ENCODE results near the gene MAN2A2. TPM values are rescaled to one million over a fixed set of nuclear protein-coding genes. Genes with fewer than 3 reads are reported as not detected.

The MAN2A2 gene
- total and polyA plus RNA-seq, 9 of the 15 experiments (the other 6 are each of a cell fraction or from before 2014, with no cell fraction given) = 7.3 to 151 (median 43.4) TPM

DNA sequence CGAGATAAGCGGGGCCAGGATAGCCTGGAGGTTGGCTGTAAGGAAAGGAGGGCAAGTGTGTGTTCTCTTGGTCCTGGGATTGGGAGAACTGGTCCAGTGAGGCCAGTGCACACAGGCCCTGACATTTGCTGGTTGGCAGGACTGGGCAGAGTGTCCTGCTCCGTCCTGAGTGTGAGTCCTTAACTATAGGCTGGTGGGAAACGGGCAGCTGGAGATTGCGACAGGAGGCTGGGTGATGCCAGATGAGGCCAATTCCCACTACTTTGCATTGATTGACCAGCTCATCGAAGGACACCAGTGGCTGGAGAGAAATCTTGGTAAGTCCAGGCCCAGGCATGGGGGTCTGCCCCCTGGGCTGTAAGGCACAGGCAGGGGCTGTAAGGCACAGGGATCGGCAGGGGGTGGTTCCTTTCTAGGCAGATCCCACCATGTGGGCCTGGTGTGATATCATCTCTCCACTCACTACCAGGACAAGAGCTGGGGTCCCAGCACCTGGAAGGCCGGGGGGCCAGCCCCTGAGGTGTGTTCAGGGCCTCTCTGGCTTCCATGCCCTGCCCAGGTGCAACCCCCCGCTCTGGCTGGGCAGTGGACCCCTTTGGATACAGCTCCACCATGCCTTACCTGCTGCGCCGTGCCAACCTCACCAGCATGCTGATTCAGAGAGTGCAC lies 3.2 kb downstream of the MAN2A2 start (continued):
- no peak for TF ChIP-seq ZNF253 (CRISPR knock-in tag; conservative IDR thresholded peaks at IDR 0.05)
- no peak for TF ChIP-seq ZEB2 (IDR thresholded peaks at IDR 0.05)
- TF ChIP-seq FIP1L1 (IDR thresholded peaks at IDR 0.05; ENCODE audit: low read depth, low read length, poor library complexity, severe bottlenecking) = no peak
- TF ChIP-seq GTF2A2 (tag; IDR thresholded peaks at IDR 0.05) = no peak
- TF ChIP-seq CEBPB (tag; IDR thresholded peaks at IDR 0.05) = no peak

DNA sequence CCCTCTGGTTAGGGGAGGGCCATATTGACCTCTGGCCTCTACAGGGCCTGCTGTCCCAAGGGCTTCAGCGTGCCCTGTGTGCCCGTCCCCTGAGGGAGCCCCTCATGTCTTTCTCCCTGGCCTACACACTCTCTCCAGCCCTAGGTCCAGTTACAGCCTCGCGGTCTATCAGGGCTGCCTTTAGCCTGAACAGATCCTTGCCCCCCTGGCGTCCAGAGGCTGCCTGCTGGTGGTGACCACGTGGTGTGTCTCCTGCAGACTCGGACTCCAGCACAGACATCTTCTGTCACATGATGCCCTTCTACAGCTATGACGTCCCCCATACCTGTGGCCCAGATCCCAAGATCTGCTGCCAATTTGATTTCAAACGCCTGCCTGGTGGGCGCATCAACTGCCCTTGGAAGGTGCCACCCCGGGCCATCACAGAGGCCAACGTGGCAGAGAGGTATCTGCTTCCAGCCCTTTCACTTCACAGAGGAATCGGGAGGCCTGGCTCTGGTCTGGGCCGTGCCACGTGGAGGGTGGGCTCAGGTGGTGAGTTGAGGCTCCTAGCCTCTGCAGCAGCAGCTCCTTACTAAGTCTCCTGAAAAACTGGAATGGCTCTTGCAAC lies 4.1 kb downstream of the MAN2A2 start:
- TF ChIP-seq RBFOX2 (IDR thresholded peaks at IDR 0.05; ENCODE audit: low read depth, low read length) (peak; percentile 57), POLR2G (IDR thresholded peaks at IDR 0.05; ENCODE audit: low read depth, low read length) (peak; percentile 38), RAD51 (IDR thresholded peaks at IDR 0.05; ENCODE audit: borderline replicate concordance, low read depth) (no peak)
- no peak for DNase-seq (ENCODE audit: extremely low read depth in 1 of 4, low spot score in 3 of 4)
- peaks cover 49% of the 10 kb centered on the region for H3K79me2 ChIP-seq (ENCODE audit: control insufficient read depth, insufficient read depth, low read length)
- no peak overlapping the region for H3K27ac ChIP-seq (ENCODE audit: extremely low read depth, low read depth, low read length)
- H4K20me1 ChIP-seq (replicated peaks; ENCODE audit: control insufficient read depth, insufficient read depth, low read length) = no peaks in the 10 kb centered on the region
- no peak for FAIRE-seq
- no peaks in the 10 kb centered on the region for H3K9me3 ChIP-seq (replicated peaks; ENCODE audit: control insufficient read depth, insufficient read depth, low read depth, low read length)
- no peak overlapping the region for H3K4me3 ChIP-seq
- peaks cover 4% of the 10 kb centered on the region for H3K9me1 ChIP-seq (ENCODE audit: control insufficient read depth, insufficient read depth, low read length)
- intact Hi-C loops (cut with micrococcal nuclease) = no loop called here
- no peak overlapping the region for H3K4me2 ChIP-seq (ENCODE audit: insufficient read depth, low read length)
- in situ Hi-C loops (cut with MboI) = no loop called here
- H3K4me1 ChIP-seq (replicated peaks in 1 of 2; ENCODE audit: control insufficient read depth in 2 of 2, insufficient read depth in 2 of 2, low read length in 2 of 2) = peaks cover 14 to 60% of the 10 kb centered on the region in 2 experiments; a peak in 4 of 5 replicates
- POLR2A ChIA-PET = interaction anchor here (6.2 kb wide), 1 partner anchor 8 kb away, joined by 54 read pairs; no protein-coding TSS in a partner anchor
- no peak overlapping the region for H2AFZ ChIP-seq (ENCODE audit: low read depth, low read length)
- WGBS (ENCODE audit: insufficient coverage, low coverage, missing lambda C conversion rate) = 94% methylated on average over 13 of the region's 15 CpGs
- BruUV-seq (replicated peaks) = no TSS peak
- no peak for ATAC-seq
- H3K36me3 ChIP-seq (ENCODE audit: control insufficient read depth, insufficient read depth, low read length) = peaks cover 76% of the 10 kb centered on the region
- peak overlapping the region in 1 of 2 experiments; percentile 86; a peak in 2 of 4 replicates for H3K9ac ChIP-seq (ENCODE audit: insufficient read depth in 1 of 2, low read depth in 2 of 2, low read length in 2 of 2)
- no peaks in the 10 kb centered on the region for H3K27me3 ChIP-seq (ENCODE audit: control insufficient read depth in 2 of 2, insufficient read depth in 2 of 2, low read length in 2 of 2)
- CTCF ChIA-PET (ENCODE audit: low intra/inter-chr PET ratio) = no interaction called here
